ENCODE measurements around the gene RNF157. TPM values are rescaled to one million over a fixed set of nuclear protein-coding genes. Genes with fewer than 3 reads are reported as not detected.

Gene RNF157
- polyA plus RNA-seq, 2 of the 4 experiments (the other 2 are of a cell fraction) = 7.2 to 8.5 TPM

DNA sequence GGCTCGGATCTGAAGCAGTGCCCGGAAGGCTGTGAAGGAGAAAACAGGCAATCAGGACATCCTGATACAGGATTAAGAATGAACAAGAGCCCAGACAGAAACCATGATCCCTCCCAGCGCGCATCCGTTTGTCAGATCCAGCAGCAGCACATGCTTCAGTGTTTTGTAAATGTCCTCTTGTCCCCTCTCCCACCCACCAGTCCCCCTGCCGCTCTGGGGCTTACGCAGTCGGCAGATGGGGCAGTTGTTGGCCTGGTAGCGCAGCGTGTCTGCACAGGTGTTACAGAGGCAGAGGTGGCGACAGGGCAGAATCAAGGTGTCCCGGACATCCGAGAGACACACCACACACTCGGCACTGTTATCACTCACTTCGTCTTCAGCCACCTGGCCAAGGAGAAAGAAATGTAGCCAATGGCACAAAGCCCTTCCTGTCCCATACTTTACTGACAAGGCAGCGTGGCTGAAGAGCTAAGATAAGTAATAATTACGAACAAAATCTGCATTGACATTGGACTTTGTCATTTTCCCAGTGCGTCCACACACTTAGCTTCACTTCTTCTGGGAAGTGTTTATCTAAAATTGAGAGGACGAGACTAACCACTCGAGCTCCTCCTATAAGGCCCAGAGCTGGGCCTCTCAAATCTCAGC is 78.5 kb downstream of the RNF157 start:
- FAIRE-seq (no peak), DNase-seq (ENCODE audit: low read depth in 1 of 2, low spot score in 1 of 2) (no peak), ATAC-seq (no peak)
- H3K4me1 ChIP-seq = 0 out of 3 replicates have a peak, but pooled peaks cover 2% of the 10 kb centered on the region
- TF ChIP-seq FOXS1 (CRISPR knock-in tag; IDR thresholded peaks at IDR 0.05) = no peak
- no peak for TF ChIP-seq ATOH8 (CRISPR knock-in tag; IDR thresholded peaks at IDR 0.05; ENCODE audit: low read depth)
- TF ChIP-seq FOSL2 (IDR thresholded peaks at IDR 0.05) = no peak
- no peak for TF ChIP-seq FOSL2 (CRISPR knock-in tag; IDR thresholded peaks at IDR 0.05)
- TF ChIP-seq PHF8 (IDR thresholded peaks at IDR 0.05; ENCODE audit: borderline replicate concordance, low read depth) = no peak
- no peak for TF ChIP-seq ZFP36 (IDR thresholded peaks at IDR 0.05; ENCODE audit: borderline replicate concordance, partially characterized antibody)
- TF ChIP-seq HOXA7 (CRISPR knock-in tag; IDR thresholded peaks at IDR 0.05) = no peak
- no peak for TF ChIP-seq ZSCAN20 (CRISPR knock-in tag; IDR thresholded peaks at IDR 0.05)
- TF ChIP-seq, protein P1, sequence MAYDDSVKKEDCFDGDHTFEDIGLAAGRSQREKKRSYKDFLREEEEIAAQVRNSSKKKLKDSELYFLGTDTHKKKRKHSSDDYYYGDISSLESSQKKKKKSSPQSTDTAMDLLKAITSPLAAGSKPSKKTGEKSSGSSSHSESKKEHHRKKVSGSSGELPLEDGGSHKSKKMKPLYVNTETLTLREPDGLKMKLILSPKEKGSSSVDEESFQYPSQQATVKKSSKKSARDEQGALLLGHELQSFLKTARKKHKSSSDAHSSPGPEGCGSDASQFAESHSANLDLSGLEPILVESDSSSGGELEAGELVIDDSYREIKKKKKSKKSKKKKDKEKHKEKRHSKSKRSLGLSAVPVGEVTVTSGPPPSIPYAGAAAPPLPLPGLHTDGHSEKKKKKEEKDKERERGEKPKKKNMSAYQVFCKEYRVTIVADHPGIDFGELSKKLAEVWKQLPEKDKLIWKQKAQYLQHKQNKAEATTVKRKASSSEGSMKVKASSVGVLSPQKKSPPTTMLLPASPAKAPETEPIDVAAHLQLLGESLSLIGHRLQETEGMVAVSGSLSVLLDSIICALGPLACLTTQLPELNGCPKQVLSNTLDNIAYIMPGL (CRISPR knock-in tag; IDR thresholded peaks at IDR 0.05; ENCODE audit: borderline replicate concordance) = no peak
- TF ChIP-seq POLR2AphosphoS2 (conservative IDR thresholded peaks at IDR 0.05; ENCODE audit: low read length) = no peak
- TF ChIP-seq KDM1A (IDR thresholded peaks at IDR 0.05; ENCODE audit: low read depth) = no peak
- no peak for TF ChIP-seq SREBF2 (IDR thresholded peaks at IDR 0.05)
- no peak overlapping the region for H3K4me2 ChIP-seq
- POLR2A ChIA-PET = no interaction called here
- no peak overlapping the region for H3K4me3 ChIP-seq
- CTCF ChIA-PET = interaction anchor here (0.5 to 5.8 kb wide), 7 partner anchors 9 to 118 kb away, joined by 3 to 37 read pairs (median 4); no protein-coding TSS in a partner anchor
- 87% methylated on average over 20 of the region's 20 CpGs for WGBS (ENCODE audit: missing lambda C conversion rate)
- no peak overlapping the region for H3K27ac ChIP-seq
- no peaks in the 10 kb centered on the region for H3K9me3 ChIP-seq

- H3K4me3 ChIP-seq = no peak overlapping the region
- WGBS (ENCODE audit: missing lambda C conversion rate) = 75% methylated on average over 8 of the region's 8 CpGs
- ChIA-PET POLR2A (no interaction called here), CTCF (interaction anchor here (0.8 to 21.1 kb wide), 6 partner anchors 8 to 119 kb away, joined by 3 to 206 read pairs (median 14); no protein-coding TSS in a partner anchor)
- no peak for FAIRE-seq
- no peaks in the 10 kb centered on the region for H3K9me3 ChIP-seq
- H3K4me2 ChIP-seq = no peak overlapping the region
- no peak for TF ChIP-seq EHMT2 (IDR thresholded peaks at IDR 0.05; ENCODE audit: low read depth)
- no peak for DNase-seq (ENCODE audit: low read depth in 1 of 2, low spot score in 1 of 2)
- no peak for ATAC-seq
- 0 out of 3 replicates have a peak, but pooled peaks cover 2% of the 10 kb centered on the region for H3K4me1 ChIP-seq
- H3K27ac ChIP-seq = no peak overlapping the region
Observed at GRCh38 chr17:76160896-76161528, 79.3 kb downstream of the RNF157 start.

GRCh38 chr17:76159157-76159556 is 81.1 kb downstream of the RNF157 start:
- 0 out of 3 replicates have a peak, but pooled peaks cover 2% of the 10 kb centered on the region for H3K4me1 ChIP-seq
- H3K4me2 ChIP-seq = no peak overlapping the region
- no peaks in the 10 kb centered on the region for H3K9me3 ChIP-seq
- H3K27ac ChIP-seq = no peak overlapping the region
- ChIA-PET POLR2A (no interaction called here), CTCF (interaction anchor here (1.2 to 21.1 kb wide), 7 partner anchors 9 to 120 kb away, joined by 5 to 206 read pairs (median 23); no protein-coding TSS in a partner anchor)
- TF ChIP-seq NR3C1 (IDR thresholded peaks at IDR 0.05) = no peak
- TF ChIP-seq EP300 (IDR thresholded peaks at IDR 0.05) = no peak
- TF ChIP-seq EHF (CRISPR knock-in tag; IDR thresholded peaks at IDR 0.05) = no peak
- TF ChIP-seq TP53 (CRISPR knock-in tag; IDR thresholded peaks at IDR 0.05) = no peak
- no peak for TF ChIP-seq NFE2L2 (conservative IDR thresholded peaks at IDR 0.05; ENCODE audit: low read length)
- no peak for TF ChIP-seq GATA3 (IDR thresholded peaks at IDR 0.05; ENCODE audit: borderline replicate concordance)
- TF ChIP-seq, protein P2, sequence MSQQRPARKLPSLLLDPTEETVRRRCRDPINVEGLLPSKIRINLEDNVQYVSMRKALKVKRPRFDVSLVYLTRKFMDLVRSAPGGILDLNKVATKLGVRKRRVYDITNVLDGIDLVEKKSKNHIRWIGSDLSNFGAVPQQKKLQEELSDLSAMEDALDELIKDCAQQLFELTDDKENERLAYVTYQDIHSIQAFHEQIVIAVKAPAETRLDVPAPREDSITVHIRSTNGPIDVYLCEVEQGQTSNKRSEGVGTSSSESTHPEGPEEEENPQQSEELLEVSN (IDR thresholded peaks at IDR 0.05; ENCODE audit: borderline replicate concordance, low read depth) = no peak
- no peak for TF ChIP-seq PHF8 (IDR thresholded peaks at IDR 0.05; ENCODE audit: borderline replicate concordance, low read depth)
- TF ChIP-seq, protein P3, sequence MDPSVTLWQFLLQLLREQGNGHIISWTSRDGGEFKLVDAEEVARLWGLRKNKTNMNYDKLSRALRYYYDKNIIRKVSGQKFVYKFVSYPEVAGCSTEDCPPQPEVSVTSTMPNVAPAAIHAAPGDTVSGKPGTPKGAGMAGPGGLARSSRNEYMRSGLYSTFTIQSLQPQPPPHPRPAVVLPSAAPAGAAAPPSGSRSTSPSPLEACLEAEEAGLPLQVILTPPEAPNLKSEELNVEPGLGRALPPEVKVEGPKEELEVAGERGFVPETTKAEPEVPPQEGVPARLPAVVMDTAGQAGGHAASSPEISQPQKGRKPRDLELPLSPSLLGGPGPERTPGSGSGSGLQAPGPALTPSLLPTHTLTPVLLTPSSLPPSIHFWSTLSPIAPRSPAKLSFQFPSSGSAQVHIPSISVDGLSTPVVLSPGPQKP (IDR thresholded peaks at IDR 0.05; ENCODE audit: low read depth, low read length) = no peak
- TF ChIP-seq CBX2 (IDR thresholded peaks at IDR 0.05; ENCODE audit: borderline replicate concordance, low read depth) = no peak
- TF ChIP-seq, protein P4, sequence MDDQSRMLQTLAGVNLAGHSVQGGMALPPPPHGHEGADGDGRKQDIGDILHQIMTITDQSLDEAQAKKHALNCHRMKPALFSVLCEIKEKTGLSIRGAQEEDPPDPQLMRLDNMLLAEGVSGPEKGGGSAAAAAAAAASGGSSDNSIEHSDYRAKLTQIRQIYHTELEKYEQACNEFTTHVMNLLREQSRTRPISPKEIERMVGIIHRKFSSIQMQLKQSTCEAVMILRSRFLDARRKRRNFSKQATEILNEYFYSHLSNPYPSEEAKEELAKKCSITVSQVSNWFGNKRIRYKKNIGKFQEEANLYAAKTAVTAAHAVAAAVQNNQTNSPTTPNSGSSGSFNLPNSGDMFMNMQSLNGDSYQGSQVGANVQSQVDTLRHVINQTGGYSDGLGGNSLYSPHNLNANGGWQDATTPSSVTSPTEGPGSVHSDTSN (IDR thresholded peaks at IDR 0.05) = no peak
- no peak for TF ChIP-seq TFCP2L1 (CRISPR knock-in tag; IDR thresholded peaks at IDR 0.05)
- no peak for DNase-seq (ENCODE audit: low read depth in 1 of 2, low spot score in 1 of 2)
- 65% methylated on average over 9 of the region's 9 CpGs for WGBS (ENCODE audit: missing lambda C conversion rate)
- no peak for FAIRE-seq
- H3K4me3 ChIP-seq = no peak overlapping the region
- ATAC-seq = no peak
